A549 (cell line): Measurements from ENCODE around the gene PAK4. TPM values are rescaled to one million over a fixed set of nuclear protein-coding genes. Genes with fewer than 3 reads are reported as not detected.
A peak's percentile ranks its signal among the peaks of the same experiment; 100 is the strongest.

Experiments used
- ATAC-seq, 2 experiments: fragments of 200-7000 bp in 1 of 2; fragments of >200 bp in 1 of 2; cut with Nextera tagmentation in 1 of 2; cut with Tn5 transposase in 1 of 2; 3 replicates each; pipeline versions ENCODE4 v1.8.0 to v1.9.1; 2018 to 2020; ENCODE audit warnings: mild to moderate bottlenecking in 1 of 2, moderate library complexity in 1 of 2
- CTCF ChIA-PET: fragments of 300-600 bp; sonication (Branson Sonifier 250); formaldehyde crosslinking; extraction: SDS; loops from one replicate; lab custom pipeline; 2021; ENCODE audit warnings: antibody characterized with exemption, inconsistent platforms; lab: Yijun Ruan, JAX
- POLR2A ChIA-PET: fragments of 350-600 bp; formaldehyde crosslinking; extraction: SDS; loops from one replicate; lab custom pipeline; 2021; ENCODE audit warnings: antibody characterized with exemption, inconsistent platforms; lab: Yijun Ruan, JAX
- DNase-seq, 2 experiments: peaks; one replicate each; pipeline versions ENCODE4 v3.0.0 to v3.0.0-alpha.2; 2011 to 2016; ENCODE audit warnings: low read depth in 1 of 2, low spot score in 1 of 2
- FAIRE-seq: peaks from 2 replicates; lab custom pipeline; 2011; peaks lifted over from hg19 to GRCh38; lab: Jason Lieb, UNC
- H3K27ac ChIP-seq, 2 experiments: fragments of >200 bp; sonication (Bioruptor Twin); formaldehyde crosslinking; 3 replicates each; pipeline ENCODE4 v1.5.1; 2016 to 2017
- H3K4me1 ChIP-seq: fragments of >200 bp; sonication (Bioruptor Twin); formaldehyde crosslinking; 3 replicates; pipeline ENCODE4 v1.6.1; 2016
- H3K4me2 ChIP-seq: fragments of >200 bp; sonication (Bioruptor Twin); formaldehyde crosslinking; 3 replicates; pipeline ENCODE4 v1.6.1; 2016
- H3K4me3 ChIP-seq: fragments of >200 bp; sonication (Bioruptor Twin); formaldehyde crosslinking; 3 replicates; pipeline ENCODE4 v1.5.1; 2016
- H3K9me3 ChIP-seq: fragments of >200 bp; sonication (Bioruptor Twin); formaldehyde crosslinking; 3 replicates; pipeline ENCODE4 v1.6.1; 2016
- BHLHE40 ChIP-seq: IDR thresholded peaks from 2 replicates; pipeline ENCODE4 v1.6.1; 2012; ENCODE audit warnings: low read depth, low read length, inconsistent platforms
- CBX8 ChIP-seq: fragments of 200-600 bp; sonication (generic); IDR thresholded peaks from 2 replicates; pipeline ENCODE4 v1.6.1; 2016
- CEBPB ChIP-seq, 2 experiments: fragments of >200 bp in 1 of 2; sonication (Bioruptor Twin) in 1 of 2; formaldehyde crosslinking in 1 of 2; IDR thresholded peaks; 2 replicates each; pipeline ENCODE4 v1.6.1; 2012 to 2016
- CHD4 ChIP-seq: fragments of 200-600 bp; sonication (generic); IDR thresholded peaks from 2 replicates; pipeline ENCODE4 v1.6.1; 2016; ENCODE audit warnings: antibody characterized with exemption, mild to moderate bottlenecking, borderline replicate concordance
- EHMT2 ChIP-seq: fragments of 200-600 bp; sonication (generic); IDR thresholded peaks from 2 replicates; pipeline ENCODE4 v1.6.1; 2016; ENCODE audit warnings: antibody characterized with exemption, low read depth, mild to moderate bottlenecking, moderate library complexity
- EP300 ChIP-seq, 2 experiments: fragments of >200 bp; sonication (Bioruptor Twin); formaldehyde crosslinking; IDR thresholded peaks; 2 replicates in 1 of 2; 3 replicates in 1 of 2; pipeline ENCODE4 v1.6.1; 2016 to 2017
- ESRRA ChIP-seq: fragments of 150-350 bp; IDR thresholded peaks from 2 replicates; pipeline ENCODE4 v1.6.1; 2014; ENCODE audit warnings: mild to moderate bottlenecking, low read length, borderline replicate concordance
- FOSB ChIP-seq: fragments of 250-450 bp; sonication (Bioruptor Pico); IDR thresholded peaks from 2 replicates; pipeline ENCODE4 v1.5.0; 2020; ENCODE audit warnings: mild to moderate bottlenecking, moderate library complexity
- HDAC2 ChIP-seq: fragments of 200-600 bp; sonication (generic); IDR thresholded peaks from 2 replicates; pipeline ENCODE4 v1.6.1; 2016
- JUNB ChIP-seq: fragments of >200 bp; sonication (Bioruptor Twin); formaldehyde crosslinking; IDR thresholded peaks from 2 replicates; pipeline ENCODE4 v1.6.1; 2016
- KDM5A ChIP-seq: fragments of 200-600 bp; sonication (generic); IDR thresholded peaks from 2 replicates; pipeline ENCODE4 v1.6.1; 2016; ENCODE audit warnings: antibody characterized with exemption, mild to moderate bottlenecking
- MYC ChIP-seq: IDR thresholded peaks from 2 replicates; pipeline ENCODE4 v1.6.1; 2012; ENCODE audit warnings: mild to moderate bottlenecking, inconsistent platforms, low read length, improper control_type of control experiment, borderline replicate concordance
- NPAS2 ChIP-seq: fragments of 250-450 bp; sonication (Bioruptor Pico); IDR thresholded peaks from 2 replicates; pipeline ENCODE4 v1.8.0; 2022; ENCODE audit warnings: mild to moderate bottlenecking, moderate library complexity, borderline replicate concordance
- NR3C1 ChIP-seq: fragments of >200 bp; sonication (Bioruptor Twin); formaldehyde crosslinking; IDR thresholded peaks from 3 replicates; pipeline ENCODE4 v1.6.1; 2017
- PHF8 ChIP-seq: fragments of 200-600 bp; sonication (generic); IDR thresholded peaks from 2 replicates; pipeline ENCODE4 v1.6.1; 2016; ENCODE audit warnings: low read depth, mild to moderate bottlenecking, antibody characterized with exemption, moderate library complexity, borderline replicate concordance
- RAD21 ChIP-seq, 2 experiments: fragments of >200 bp in 1 of 2; sonication (Bioruptor Twin) in 1 of 2; formaldehyde crosslinking in 1 of 2; IDR thresholded peaks in 1 of 2; conservative IDR thresholded peaks in 1 of 2; 2 replicates in 1 of 2; 3 replicates in 1 of 2; pipeline ENCODE4 v1.6.1; 2012 to 2018; ENCODE audit warnings: inconsistent platforms in 1 of 2
- RARB ChIP-seq: fragments of 250-450 bp; sonication (Bioruptor Pico); IDR thresholded peaks from 2 replicates; pipeline ENCODE4 v1.8.0; 2021; ENCODE audit warnings: mild to moderate bottlenecking, moderate library complexity
- TP53 ChIP-seq: fragments of 250-450 bp; sonication (Bioruptor Pico); IDR thresholded peaks from 2 replicates; pipeline ENCODE4 v1.5.0; 2021; ENCODE audit warnings: mild to moderate bottlenecking, moderate library complexity
- ZSCAN20 ChIP-seq: fragments of 250-450 bp; sonication (Bioruptor Pico); IDR thresholded peaks from 2 replicates; pipeline ENCODE4 v1.8.0; 2022; ENCODE audit warnings: mild to moderate bottlenecking, moderate library complexity
- WGBS: methylation state at CpG from one replicate; pipeline ENCODE4 v1.1.6; 2017; ENCODE audit errors: missing lambda C conversion rate; 5-methylcytosine and 5-hydroxymethylcytosine counted together
- polyA plus RNA-seq, 4 experiments: library from polyadenylated mRNA; depleted of rRNA in 3 of 4; stranded (reverse); fragments of >200 nt; fragmentation: RNase III in 1 of 4; extraction: RNeasy Plus Mini Kit Qiagen cat#74134 plus additional on column Dnase treatment in 1 of 4; gene quantifications; 2 replicates in 3 of 4; 3 replicates in 1 of 4; pipeline ENCODE4 v1.2.3, GENCODE V29; 2011 to 2017
- TF ChIP-seq, protein P1 (sequence below): fragments of >200 bp; sonication (Bioruptor Twin); formaldehyde crosslinking; IDR thresholded peaks from 3 replicates; pipeline ENCODE4 v1.5.1; 2016
- TF ChIP-seq, protein P2 (sequence below): fragments of >200 bp; sonication (Bioruptor Twin); formaldehyde crosslinking; IDR thresholded peaks from 3 replicates; pipeline ENCODE4 v1.6.1; 2016
- TF ChIP-seq, protein P3 (sequence below): fragments of >200 bp; sonication (Bioruptor Twin); formaldehyde crosslinking; IDR thresholded peaks from 2 replicates; pipeline ENCODE4 v1.6.1; 2016
- TF ChIP-seq, protein P4 (sequence below): IDR thresholded peaks from 2 replicates; pipeline ENCODE4 v1.6.1; 2012
- TF ChIP-seq, protein P5 (sequence below): fragments of 250-450 bp; sonication (Bioruptor Pico); IDR thresholded peaks from 2 replicates; pipeline ENCODE4 v1.5.0; 2021; ENCODE audit warnings: mild to moderate bottlenecking, moderate library complexity, borderline replicate concordance
- TF ChIP-seq, protein P6 (sequence below): IDR thresholded peaks from 2 replicates; pipeline ENCODE4 v1.6.1; 2012

The PAK4 gene
- polyA plus RNA-seq, 2 of the 4 experiments (the other 2 are of a cell fraction), result 42.9 to 84.2 TPM

DNA sequence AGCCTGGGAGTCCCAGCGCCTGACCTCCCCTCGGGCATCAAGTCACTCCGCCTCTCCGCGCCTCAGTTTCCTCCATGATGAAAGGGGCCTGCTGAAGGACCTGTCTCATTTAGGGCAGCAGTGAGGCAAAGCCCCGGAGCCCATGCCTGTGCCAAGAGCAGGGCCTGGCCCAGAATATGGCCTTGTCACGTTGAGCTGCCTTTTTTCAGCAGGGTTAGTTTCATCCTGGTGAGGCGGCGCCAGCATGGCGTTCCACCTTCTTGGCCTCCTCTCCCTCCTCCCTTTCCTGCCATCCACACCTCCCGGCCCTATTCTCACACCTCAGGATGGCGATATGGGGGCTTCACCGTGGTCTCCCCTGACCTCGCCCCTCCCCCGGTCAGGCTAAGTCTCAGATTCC, 30.2 kb downstream of the PAK4 start:
- Histone ChIP-seq H3K4me1 (peaks cover 35% of the 10 kb centered on the region), H3K27ac (peak overlapping the region in 1 of 2 experiments; percentile 64; a peak in 3 of 6 replicates), H3K9me3 (no peaks in the 10 kb centered on the region), H3K4me3 (no peak overlapping the region), H3K4me2 (no peak overlapping the region)
- DNase-seq, result no peak
- no peak for FAIRE-seq
- WGBS, result 87% methylated on average over 15 of the region's 15 CpGs
- ChIA-PET POLR2A (no interaction called here), CTCF (interaction anchor here (1.1 to 4.0 kb wide), 9 partner anchors 9 to 194 kb away, joined by 3 to 12 read pairs (median 8); no protein-coding TSS in a partner anchor)
- ATAC-seq, result no peak
- TF ChIP-seq BHLHE40, result no peak
- no peak for TF ChIP-seq RAD21 (conservative IDR thresholded peaks at IDR 0.05 in 1 of 2, IDR thresholded peaks at IDR 0.05 in 1 of 2)
- TF ChIP-seq, protein P1, sequence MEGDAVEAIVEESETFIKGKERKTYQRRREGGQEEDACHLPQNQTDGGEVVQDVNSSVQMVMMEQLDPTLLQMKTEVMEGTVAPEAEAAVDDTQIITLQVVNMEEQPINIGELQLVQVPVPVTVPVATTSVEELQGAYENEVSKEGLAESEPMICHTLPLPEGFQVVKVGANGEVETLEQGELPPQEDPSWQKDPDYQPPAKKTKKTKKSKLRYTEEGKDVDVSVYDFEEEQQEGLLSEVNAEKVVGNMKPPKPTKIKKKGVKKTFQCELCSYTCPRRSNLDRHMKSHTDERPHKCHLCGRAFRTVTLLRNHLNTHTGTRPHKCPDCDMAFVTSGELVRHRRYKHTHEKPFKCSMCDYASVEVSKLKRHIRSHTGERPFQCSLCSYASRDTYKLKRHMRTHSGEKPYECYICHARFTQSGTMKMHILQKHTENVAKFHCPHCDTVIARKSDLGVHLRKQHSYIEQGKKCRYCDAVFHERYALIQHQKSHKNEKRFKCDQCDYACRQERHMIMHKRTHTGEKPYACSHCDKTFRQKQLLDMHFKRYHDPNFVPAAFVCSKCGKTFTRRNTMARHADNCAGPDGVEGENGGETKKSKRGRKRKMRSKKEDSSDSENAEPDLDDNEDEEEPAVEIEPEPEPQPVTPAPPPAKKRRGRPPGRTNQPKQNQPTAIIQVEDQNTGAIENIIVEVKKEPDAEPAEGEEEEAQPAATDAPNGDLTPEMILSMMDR, result no peak
- TF ChIP-seq CBX8, result no peak
- TF ChIP-seq CEBPB (IDR thresholded peaks at IDR 0.05), result no peak
- TF ChIP-seq, protein P2, sequence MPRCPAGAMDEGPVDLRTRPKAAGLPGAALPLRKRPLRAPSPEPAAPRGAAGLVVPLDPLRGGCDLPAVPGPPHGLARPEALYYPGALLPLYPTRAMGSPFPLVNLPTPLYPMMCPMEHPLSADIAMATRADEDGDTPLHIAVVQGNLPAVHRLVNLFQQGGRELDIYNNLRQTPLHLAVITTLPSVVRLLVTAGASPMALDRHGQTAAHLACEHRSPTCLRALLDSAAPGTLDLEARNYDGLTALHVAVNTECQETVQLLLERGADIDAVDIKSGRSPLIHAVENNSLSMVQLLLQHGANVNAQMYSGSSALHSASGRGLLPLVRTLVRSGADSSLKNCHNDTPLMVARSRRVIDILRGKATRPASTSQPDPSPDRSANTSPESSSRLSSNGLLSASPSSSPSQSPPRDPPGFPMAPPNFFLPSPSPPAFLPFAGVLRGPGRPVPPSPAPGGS, result no peak
- no peak for TF ChIP-seq KDM5A
- TF ChIP-seq TP53, result no peak
- TF ChIP-seq, protein P3, sequence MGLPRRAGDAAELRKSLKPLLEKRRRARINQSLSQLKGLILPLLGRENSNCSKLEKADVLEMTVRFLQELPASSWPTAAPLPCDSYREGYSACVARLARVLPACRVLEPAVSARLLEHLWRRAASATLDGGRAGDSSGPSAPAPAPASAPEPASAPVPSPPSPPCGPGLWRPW, result no peak
- TF ChIP-seq PHF8, result no peak
- no peak for TF ChIP-seq MYC
- TF ChIP-seq ZSCAN20 (CRISPR knock-in tag), result no peak
- TF ChIP-seq, protein P4, sequence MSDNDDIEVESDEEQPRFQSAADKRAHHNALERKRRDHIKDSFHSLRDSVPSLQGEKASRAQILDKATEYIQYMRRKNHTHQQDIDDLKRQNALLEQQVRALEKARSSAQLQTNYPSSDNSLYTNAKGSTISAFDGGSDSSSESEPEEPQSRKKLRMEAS, result no peak
- TF ChIP-seq EP300 (IDR thresholded peaks at IDR 0.05), result no peak

DNA sequence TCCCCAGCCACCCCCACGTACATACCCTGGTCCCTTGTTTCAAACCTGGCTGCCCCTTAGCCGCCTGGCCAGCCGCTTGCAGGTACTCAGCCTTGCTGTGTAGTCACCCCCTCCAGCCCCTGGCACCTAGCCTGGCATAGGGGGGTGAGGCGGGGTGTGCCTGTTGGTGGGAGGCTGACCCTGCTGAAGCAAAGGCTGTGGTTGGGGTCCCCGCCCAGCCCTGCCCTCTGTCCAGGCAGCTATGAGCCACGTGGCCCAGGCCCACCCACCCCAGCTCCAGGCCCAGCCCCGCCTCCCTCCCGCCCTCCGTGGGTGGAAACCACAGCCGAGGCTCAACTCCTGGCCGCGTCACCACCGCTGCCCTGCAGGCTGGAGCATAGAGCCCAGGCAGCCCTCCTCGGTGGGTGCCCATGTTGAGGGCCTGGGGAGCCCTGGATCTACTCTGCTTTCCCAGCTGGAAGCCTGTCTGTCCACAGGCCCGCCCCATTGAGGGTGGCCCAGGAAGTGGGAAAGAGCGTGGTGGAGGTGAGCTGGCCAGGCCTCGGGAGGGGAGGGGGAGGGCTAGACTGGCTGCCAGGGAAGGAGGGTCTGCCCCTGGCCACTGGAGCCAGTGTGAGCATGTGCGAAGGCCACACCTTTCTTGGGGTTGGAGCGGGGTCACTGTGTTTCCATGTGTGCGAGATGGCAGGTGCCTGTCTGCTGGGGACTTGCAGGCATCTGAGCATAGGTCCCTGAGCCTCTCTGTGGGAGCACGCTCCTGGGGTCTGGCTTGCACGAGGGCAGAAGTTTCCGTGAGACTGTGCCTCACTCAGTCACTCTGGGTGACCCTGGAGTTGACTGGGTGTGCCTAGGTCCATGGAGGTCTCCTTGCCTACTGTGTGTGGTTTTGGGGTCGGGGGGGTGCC, 31.0 kb downstream of the PAK4 start:
- 0 out of 3 replicates have a peak overlapping the region, but pooled peaks have one; percentile 2 for H3K4me2 ChIP-seq
- peaks cover 42% of the 10 kb centered on the region for H3K4me1 ChIP-seq
- H3K4me3 ChIP-seq, result no peak overlapping the region
- ATAC-seq (no peak; a peak in 1 of 6 replicates), FAIRE-seq (no peak), DNase-seq (no peak)
- H3K9me3 ChIP-seq, result no peaks in the 10 kb centered on the region
- POLR2A ChIA-PET, result no interaction called here
- peak overlapping the region in 1 of 2 experiments; percentile 64; a peak in 3 of 6 replicates for H3K27ac ChIP-seq
- WGBS, result 83% methylated on average over 14 of the region's 24 CpGs
- CTCF ChIA-PET, result interaction anchor here (0.9 to 4.0 kb wide), 11 partner anchors 8 to 195 kb away, joined by 3 to 12 read pairs (median 6); no protein-coding TSS in a partner anchor
- TF ChIP-seq EP300 (IDR thresholded peaks at IDR 0.05) (no peak), FOSB (CRISPR knock-in tag) (no peak), CHD4 (no peak), ESRRA (no peak), RARB (CRISPR knock-in tag) (no peak), NPAS2 (CRISPR knock-in tag) (no peak), NR3C1 (no peak), HDAC2 (no peak), JUNB (no peak), EHMT2 (no peak), ZSCAN20 (CRISPR knock-in tag) (no peak)
- TF ChIP-seq, protein P2, result no peak
- TF ChIP-seq, protein P5, sequence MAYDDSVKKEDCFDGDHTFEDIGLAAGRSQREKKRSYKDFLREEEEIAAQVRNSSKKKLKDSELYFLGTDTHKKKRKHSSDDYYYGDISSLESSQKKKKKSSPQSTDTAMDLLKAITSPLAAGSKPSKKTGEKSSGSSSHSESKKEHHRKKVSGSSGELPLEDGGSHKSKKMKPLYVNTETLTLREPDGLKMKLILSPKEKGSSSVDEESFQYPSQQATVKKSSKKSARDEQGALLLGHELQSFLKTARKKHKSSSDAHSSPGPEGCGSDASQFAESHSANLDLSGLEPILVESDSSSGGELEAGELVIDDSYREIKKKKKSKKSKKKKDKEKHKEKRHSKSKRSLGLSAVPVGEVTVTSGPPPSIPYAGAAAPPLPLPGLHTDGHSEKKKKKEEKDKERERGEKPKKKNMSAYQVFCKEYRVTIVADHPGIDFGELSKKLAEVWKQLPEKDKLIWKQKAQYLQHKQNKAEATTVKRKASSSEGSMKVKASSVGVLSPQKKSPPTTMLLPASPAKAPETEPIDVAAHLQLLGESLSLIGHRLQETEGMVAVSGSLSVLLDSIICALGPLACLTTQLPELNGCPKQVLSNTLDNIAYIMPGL, result no peak
- TF ChIP-seq, protein P1, result no peak
- TF ChIP-seq, protein P6, sequence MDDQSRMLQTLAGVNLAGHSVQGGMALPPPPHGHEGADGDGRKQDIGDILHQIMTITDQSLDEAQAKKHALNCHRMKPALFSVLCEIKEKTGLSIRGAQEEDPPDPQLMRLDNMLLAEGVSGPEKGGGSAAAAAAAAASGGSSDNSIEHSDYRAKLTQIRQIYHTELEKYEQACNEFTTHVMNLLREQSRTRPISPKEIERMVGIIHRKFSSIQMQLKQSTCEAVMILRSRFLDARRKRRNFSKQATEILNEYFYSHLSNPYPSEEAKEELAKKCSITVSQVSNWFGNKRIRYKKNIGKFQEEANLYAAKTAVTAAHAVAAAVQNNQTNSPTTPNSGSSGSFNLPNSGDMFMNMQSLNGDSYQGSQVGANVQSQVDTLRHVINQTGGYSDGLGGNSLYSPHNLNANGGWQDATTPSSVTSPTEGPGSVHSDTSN, result no peak
